Raji (cell line): ENCODE results near the gene CACNA1C.

Source experiments
- POLR2A ChIP-seq: IDR thresholded peaks from 2 replicates; pipeline ENCODE4 v1.6.1; 2011; ENCODE audit warnings: low read depth, low read length, control low read depth; ENCODE audit not compliant: insufficient read depth

CACNA1C gene

GRCh38 chr12:2353281-2353680, 300.5 kb downstream of the CACNA1C start:
- no peak for TF ChIP-seq POLR2A

DNA sequence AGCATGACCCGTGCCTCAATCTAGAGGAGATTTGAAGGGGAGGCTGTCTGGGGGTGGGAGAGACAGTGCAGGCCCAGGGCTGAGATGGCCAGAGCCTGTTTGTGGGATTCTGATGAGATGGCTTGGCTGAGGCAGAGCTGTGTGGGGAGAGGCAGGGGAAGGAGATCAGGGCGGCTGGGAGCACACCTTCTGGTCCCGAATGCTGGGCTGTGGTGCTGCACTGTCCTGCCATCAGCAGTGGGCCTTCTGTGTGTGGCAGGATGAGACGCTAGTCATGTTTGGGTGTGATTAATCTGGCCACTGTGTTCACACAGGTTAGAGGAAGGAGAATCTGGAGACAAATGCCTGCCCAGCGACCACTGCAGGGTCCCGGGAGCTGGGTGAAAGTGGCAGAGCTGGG, 300.9 kb downstream of the CACNA1C start:
- no peak for TF ChIP-seq POLR2A

DNA sequence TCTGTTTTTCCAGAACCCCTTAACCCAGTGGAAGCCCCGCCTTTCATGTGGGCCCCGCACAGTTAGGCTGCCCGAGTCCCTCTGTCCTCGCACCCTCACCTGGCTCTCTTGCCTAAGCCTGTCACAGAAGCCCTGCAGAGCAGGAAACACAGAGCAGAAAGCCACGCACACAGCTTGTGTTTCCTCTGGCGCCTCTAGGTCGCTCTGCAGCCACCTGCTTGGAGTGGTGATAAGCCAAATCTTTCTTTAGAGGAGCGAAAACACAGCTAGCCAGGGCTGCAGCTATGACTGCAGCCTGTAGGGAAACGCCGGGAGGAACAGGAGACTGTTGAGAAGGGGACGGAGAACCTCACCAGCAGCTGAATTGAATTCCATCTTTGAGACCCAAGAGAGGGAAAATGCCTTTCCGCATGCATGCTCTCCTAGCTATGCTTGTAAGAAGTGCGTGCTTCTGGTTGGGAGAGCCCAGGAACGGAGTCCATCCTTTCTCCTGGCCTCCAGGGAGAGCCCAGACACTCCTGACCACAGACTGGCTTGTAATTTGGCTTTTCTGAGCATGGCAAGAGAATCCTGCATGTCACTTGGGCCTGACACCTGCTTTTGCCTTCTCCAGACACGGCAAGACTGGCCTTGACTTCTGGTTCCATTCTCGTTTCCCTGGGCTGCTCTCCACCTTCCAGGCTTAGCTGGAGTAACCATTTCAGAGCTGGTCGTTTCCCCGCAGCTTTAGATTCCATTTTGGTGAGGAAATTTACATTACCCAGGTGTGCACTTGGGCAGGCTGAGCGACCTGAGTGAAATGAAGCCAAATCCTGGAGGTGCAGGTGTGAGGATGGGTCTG, 301.6 kb downstream of the CACNA1C start:
- TF ChIP-seq POLR2A = no peak

- no peak for TF ChIP-seq POLR2A
Measured at GRCh38 chr12:2355198-2355597, 302.4 kb downstream of the CACNA1C start.

GRCh38 chr12:2355604-2356003, 302.8 kb downstream of the CACNA1C start:
- TF ChIP-seq POLR2A = no peak

- no peak for TF ChIP-seq POLR2A
Measured at GRCh38 chr12:2356601-2357125, 303.9 kb downstream of the CACNA1C start.

DNA sequence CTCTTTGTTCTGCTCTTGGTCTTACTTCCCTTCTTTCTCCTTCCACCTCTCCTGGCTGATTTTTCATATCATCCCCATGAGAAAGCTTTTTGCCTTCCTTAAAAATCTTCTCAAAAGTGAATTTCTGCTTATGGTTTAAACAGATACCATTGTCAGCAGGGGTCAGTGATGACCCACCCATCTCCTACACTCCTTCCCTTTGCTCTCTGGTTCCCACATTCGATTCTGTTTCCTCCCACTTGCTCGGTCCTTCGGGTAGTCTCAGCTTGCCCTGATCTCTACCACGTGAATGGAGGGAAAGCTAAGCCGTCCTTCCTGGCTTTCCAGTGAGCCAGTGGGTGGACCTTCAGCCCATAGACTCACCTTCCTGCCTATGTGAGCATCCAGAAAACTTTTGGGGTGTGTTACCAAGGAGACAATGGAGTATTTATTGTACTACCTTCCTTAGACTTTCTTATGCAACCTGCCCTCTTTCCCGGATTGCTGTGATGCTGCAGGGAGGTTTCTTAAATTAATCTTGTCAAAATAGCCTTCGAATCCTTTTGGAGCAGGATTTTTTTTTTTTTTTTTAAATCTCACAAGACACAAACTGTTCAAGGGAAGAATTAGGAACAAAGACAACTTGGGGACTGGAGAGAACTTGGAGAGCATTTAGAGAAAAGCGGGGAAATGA, 306.3 kb downstream of the CACNA1C start:
- no peak for TF ChIP-seq POLR2A

DNA sequence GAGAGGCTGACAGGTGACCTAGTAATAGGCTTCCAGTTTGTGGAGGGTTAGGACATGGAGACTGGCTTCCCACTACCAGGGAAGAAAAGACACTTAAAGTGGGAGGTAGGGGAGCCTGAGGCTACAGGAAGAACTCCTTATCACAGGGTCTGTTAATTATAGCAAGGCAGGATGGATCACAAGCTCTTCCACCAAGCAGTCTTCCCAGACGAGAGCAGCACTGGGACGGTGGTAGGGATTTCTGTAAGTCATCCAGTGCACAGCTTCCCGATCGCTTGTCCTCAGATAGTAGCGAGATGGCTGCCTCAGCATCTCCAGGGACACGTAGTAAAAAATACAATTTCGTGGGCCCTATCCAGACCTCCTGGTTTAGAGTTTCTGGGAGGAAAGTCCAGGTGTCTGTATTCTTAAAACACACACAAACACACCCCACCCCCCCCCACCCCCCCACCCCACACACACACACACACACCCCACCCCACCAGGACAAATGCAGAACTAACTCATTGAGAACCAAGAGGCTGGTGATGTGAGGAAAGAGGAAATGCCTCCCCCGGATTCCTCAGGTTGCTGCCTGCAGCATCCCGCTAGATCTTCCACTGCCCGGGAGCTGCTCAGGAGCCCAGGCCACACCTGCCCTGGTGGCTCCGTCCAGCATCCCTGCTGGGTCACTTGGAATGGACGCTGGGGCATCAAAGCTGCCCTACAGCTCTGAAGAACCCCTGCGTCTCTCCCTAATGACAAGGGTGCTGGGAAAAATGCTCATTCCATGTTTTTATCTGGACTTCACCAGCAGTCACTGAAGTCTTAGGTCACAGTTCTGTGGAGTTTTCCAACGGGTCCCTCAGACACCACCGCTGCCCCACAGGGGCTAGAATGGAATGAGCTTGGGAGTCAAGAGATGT, 307.2 kb downstream of the CACNA1C start:
- TF ChIP-seq POLR2A = no peak

- no peak for TF ChIP-seq POLR2A
Measured at GRCh38 chr12:2360630-2361170, 307.9 kb downstream of the CACNA1C start.

- TF ChIP-seq POLR2A = no peak
Measured at GRCh38 chr12:2363836-2364609, 311.2 kb downstream of the CACNA1C start.

- TF ChIP-seq POLR2A = no peak
Measured at GRCh38 chr12:2364631-2365051, 311.9 kb downstream of the CACNA1C start.

DNA sequence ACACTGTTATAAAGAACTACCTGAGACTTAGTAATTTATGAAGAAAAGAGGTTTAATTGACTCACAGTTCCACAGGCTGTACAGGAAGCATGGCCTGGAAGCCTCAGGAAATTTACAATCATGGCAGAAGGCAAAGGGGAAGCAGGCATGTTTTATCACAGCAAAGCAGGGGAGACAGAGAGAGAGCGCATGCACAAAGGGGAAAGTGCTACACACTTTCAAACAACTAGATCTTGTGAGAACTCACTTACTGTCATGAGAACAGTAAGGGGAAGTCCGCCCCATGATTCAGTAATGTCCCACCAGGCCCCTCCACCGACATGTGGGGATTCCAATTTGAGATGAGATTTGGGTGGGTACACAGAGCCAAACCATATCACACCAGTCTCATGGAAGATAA, 313.9 kb downstream of the CACNA1C start:
- TF ChIP-seq POLR2A = no peak

- no peak for TF ChIP-seq POLR2A
Measured at GRCh38 chr12:2372178-2372577, 319.4 kb downstream of the CACNA1C start.

GRCh38 chr12:2372735-2373134, 319.9 kb downstream of the CACNA1C start:
- TF ChIP-seq POLR2A = no peak
